ENCODE data around the gene TMC2. TPM values are rescaled to one million over a fixed set of nuclear protein-coding genes. Genes with fewer than 3 reads are reported as not detected.

Gene TMC2
- total and polyA plus RNA-seq, 2 of the 4 experiments (the other 2 are of a cell fraction) = not detected

- Histone ChIP-seq H3K4me3 (ENCODE audit: insufficient read depth, low read depth, low read length) (no peak overlapping the region), H4K91ac (ENCODE audit: insufficient read depth, low read depth, low read length) (no peak overlapping the region), H4K5ac (ENCODE audit: low read depth, low read length) (no peak overlapping the region), H2BK20ac (ENCODE audit: low read depth, low read length) (no peak overlapping the region), H3K23ac (ENCODE audit: low read depth, low read length) (no peak overlapping the region), H2AK5ac (ENCODE audit: low read depth, low read length) (no peak overlapping the region), H3K9ac (ENCODE audit: low read depth, low read length) (no peak overlapping the region), H2BK15ac (ENCODE audit: low read depth, low read length) (no peak overlapping the region), H3K14ac (replicated peaks; ENCODE audit: low read depth, low read length) (no peak overlapping the region), H4K20me1 (ENCODE audit: insufficient read depth, low read length) (no peaks in the 10 kb centered on the region), H3K4ac (ENCODE audit: low read depth, low read length) (no peak overlapping the region), H2AK9ac (replicated peaks; ENCODE audit: low read depth, low read length, poor library complexity) (no peak overlapping the region), H4K8ac (ENCODE audit: low read depth in 2 of 2, low read length in 2 of 2) (no peak overlapping the region), H2BK120ac (ENCODE audit: low read depth, low read length) (no peak overlapping the region), H2BK5ac (ENCODE audit: low read depth, low read length, poor library complexity, severe bottlenecking) (no peak overlapping the region), H3K4me2 (ENCODE audit: low read depth, low read length) (no peak overlapping the region), H3K36me3 (ENCODE audit: control insufficient read depth, insufficient read depth, low read length) (no peaks in the 10 kb centered on the region), H3K56ac (ENCODE audit: extremely low read depth, insufficient read depth, low read length) (no peak overlapping the region), H3K79me1 (ENCODE audit: low read depth in 1 of 2, low read length in 2 of 2) (no peaks in the 10 kb centered on the region), H2AFZ (replicated peaks; ENCODE audit: low read length, poor library complexity) (no peak overlapping the region), H3K9me1 (ENCODE audit: insufficient read depth, low read length) (no peaks in the 10 kb centered on the region), H3K9me3 (ENCODE audit: control insufficient read depth, insufficient read depth, low read length) (no peaks in the 10 kb centered on the region), H3K18ac (ENCODE audit: low read depth, low read length) (no peak overlapping the region), H3K4me1 (ENCODE audit: control insufficient read depth, insufficient read depth, low read length) (no peaks in the 10 kb centered on the region), H3K27ac (ENCODE audit: insufficient read depth, low read length) (no peak overlapping the region), H3K27me3 (ENCODE audit: control insufficient read depth, insufficient read depth, low read length) (peaks cover 24% of the 10 kb centered on the region)
- ATAC-seq (ENCODE audit: low read depth) (no peak), DNase-seq (no peak)
- intact Hi-C loops (cut with micrococcal nuclease) = no loop called here
- POLR2A ChIA-PET (ENCODE audit: unreplicated experiment) = no interaction called here
- WGBS, 2 experiments (ENCODE audit: extremely low coverage in 2 of 2, insufficient read length in 1 of 2) = no CpG with 5 or more reads among the region's 3 CpGs
- in situ Hi-C loops (cut with MboI; ENCODE audit: low sequenced_read_pairs) = no loop called here
- CTCF ChIA-PET = no interaction called here
- TF ChIP-seq SMC3 (IDR thresholded peaks at IDR 0.05; ENCODE audit: low read depth, low read length) (no peak), FOS (IDR thresholded peaks at IDR 0.05; ENCODE audit: low read depth, low read length) (no peak), MAFK (IDR thresholded peaks at IDR 0.05; ENCODE audit: low read depth, low read length) (no peak), MXI1 (IDR thresholded peaks at IDR 0.05; ENCODE audit: borderline replicate concordance, low read depth, low read length) (no peak), RAD21 (IDR thresholded peaks at IDR 0.05; ENCODE audit: low read length) (no peak), RCOR1 (IDR thresholded peaks at IDR 0.05; ENCODE audit: insufficient replicate concordance, low read length) (no peak), RFX5 (IDR thresholded peaks at IDR 0.05; ENCODE audit: low read depth, low read length) (no peak), CEBPB (IDR thresholded peaks at IDR 0.05; ENCODE audit: low read depth, low read length) (no peak), CTCF (conservative IDR thresholded peaks at IDR 0.05; ENCODE audit: low read depth, low read length) (no peak), BHLHE40 (IDR thresholded peaks at IDR 0.05; ENCODE audit: low read depth, low read length) (no peak)
- dilution Hi-C loops (cut with HindIII; ENCODE audit: low sequenced_read_pairs, unreplicated experiment) = no loop called here
- no TSS peak for BruUV-seq (replicated peaks)
These were observed 136.1 kb downstream of the TMC2 start for GRCh38 chr20:2672446-2672845.
